BLaER1 (cell line): ENCODE measurements around the gene DNAJC8.

Experiments
- H3K27ac ChIP-seq: shearing (Covaris generic); formaldehyde crosslinking; 2 replicates; pipeline ENCODE4 v1.8.1; 2022
- H3K27me3 ChIP-seq: shearing (Covaris generic); formaldehyde crosslinking; 2 replicates; pipeline ENCODE4 v1.8.1; 2022
- H3K36me3 ChIP-seq: shearing (Covaris generic); formaldehyde crosslinking; 2 replicates; pipeline ENCODE4 v1.8.1; 2022
- H3K4me1 ChIP-seq: shearing (Covaris generic); formaldehyde crosslinking; 2 replicates; pipeline ENCODE4 v1.8.1; 2022
- H3K4me2 ChIP-seq: shearing (Covaris generic); formaldehyde crosslinking; 2 replicates; pipeline ENCODE4 v1.8.1; 2022
- H3K4me3 ChIP-seq: shearing (Covaris generic); formaldehyde crosslinking; 2 replicates; pipeline ENCODE4 v1.8.1; 2022
- H3K9ac ChIP-seq: shearing (Covaris generic); formaldehyde crosslinking; 2 replicates; pipeline ENCODE4 v1.8.1; 2022
- H3K9me3 ChIP-seq: shearing (Covaris generic); formaldehyde crosslinking; 2 replicates; pipeline ENCODE4 v1.8.1; 2022
- H4K20me1 ChIP-seq: shearing (Covaris generic); formaldehyde crosslinking; 2 replicates; pipeline ENCODE4 v1.8.1; 2022
- Cebpa-rat ChIP-seq: shearing (Covaris generic); IDR thresholded peaks from 2 replicates; pipeline ENCODE4 v1.8.1; 2022

The DNAJC8 gene

DNA sequence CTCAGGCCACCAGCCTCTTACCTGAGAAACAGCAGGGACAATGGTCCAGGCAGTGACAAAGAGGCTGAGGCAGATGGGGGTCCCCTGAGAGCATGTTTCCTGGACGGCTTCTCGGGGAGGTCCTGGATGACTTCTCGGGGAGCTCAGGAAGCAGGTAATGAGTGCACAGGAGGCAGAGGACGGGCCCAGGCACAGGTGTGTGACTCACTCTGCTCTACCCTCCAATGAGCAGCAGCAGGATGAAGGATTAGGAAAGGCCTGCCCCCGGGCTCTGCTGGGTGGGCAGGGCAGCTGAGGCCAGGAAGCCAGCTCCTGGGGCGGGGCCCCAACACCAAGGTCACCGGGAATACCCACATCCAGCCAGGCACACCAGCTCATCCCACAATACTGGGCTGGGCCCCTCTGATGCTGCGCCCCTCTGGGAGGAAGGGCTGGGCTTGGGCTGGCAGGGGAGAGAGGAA lies 39.1 kb downstream of the DNAJC8 start:
- TF ChIP-seq Cebpa-rat, result no peak
- no peak overlapping the region for H3K9ac ChIP-seq
- H3K36me3 ChIP-seq, result peaks cover 12% of the 10 kb centered on the region
- H3K27ac ChIP-seq, result no peak overlapping the region
- H3K9me3 ChIP-seq, result no peaks in the 10 kb centered on the region
- H3K27me3 ChIP-seq, result no peaks in the 10 kb centered on the region
- H3K4me2 ChIP-seq, result peak overlapping the region; percentile 22
- no peak overlapping the region for H3K4me3 ChIP-seq
- H4K20me1 ChIP-seq, result peaks cover 26% of the 10 kb centered on the region
- H3K4me1 ChIP-seq, result peaks cover 50% of the 10 kb centered on the region

DNA sequence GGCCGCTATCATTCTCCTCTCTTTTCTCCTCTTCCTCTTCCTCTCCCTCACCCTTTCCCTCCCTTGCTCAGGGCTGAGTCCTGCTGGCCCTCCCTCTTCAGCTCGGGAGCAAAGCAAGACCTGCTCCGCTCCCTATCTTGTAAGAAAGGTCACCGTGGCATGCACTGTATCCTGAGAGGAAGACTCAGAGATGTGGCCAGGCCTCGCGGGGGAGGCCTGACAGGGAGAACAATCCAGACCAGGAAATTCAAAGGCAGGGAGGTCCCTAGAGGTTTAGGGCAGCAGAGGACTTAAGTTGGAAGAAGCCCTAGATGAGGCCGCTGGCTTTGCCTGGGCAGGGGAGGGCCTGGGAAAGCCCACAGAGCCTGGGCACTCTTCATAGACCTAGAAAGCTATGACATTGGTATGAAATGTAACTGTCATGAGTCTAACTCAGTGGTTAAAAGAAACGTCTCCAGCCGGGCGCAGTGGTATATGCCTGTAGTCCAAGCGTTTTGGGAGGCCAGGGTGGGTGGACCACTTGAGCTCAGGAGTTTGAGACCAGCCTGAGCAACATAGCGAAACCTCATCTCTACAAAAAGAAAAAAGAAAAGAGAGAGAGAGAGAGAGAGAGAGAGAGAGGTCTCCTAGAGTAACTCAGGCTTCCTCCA lies 41.7 kb downstream of the DNAJC8 start:
- H3K27me3 ChIP-seq, result no peaks in the 10 kb centered on the region
- H3K9ac ChIP-seq, result no peak overlapping the region
- H3K4me2 ChIP-seq, result peak overlapping the region; percentile 19; the same call in 1 of the 2 replicates
- H3K4me3 ChIP-seq, result no peak overlapping the region
- H3K9me3 ChIP-seq, result no peaks in the 10 kb centered on the region
- no peak overlapping the region; the same call in 1 of the 2 replicates for H3K27ac ChIP-seq
- peaks cover 25% of the 10 kb centered on the region for H3K4me1 ChIP-seq
- peaks cover 5% of the 10 kb centered on the region for H4K20me1 ChIP-seq
- TF ChIP-seq Cebpa-rat, result no peak
- no peaks in the 10 kb centered on the region for H3K36me3 ChIP-seq

DNA sequence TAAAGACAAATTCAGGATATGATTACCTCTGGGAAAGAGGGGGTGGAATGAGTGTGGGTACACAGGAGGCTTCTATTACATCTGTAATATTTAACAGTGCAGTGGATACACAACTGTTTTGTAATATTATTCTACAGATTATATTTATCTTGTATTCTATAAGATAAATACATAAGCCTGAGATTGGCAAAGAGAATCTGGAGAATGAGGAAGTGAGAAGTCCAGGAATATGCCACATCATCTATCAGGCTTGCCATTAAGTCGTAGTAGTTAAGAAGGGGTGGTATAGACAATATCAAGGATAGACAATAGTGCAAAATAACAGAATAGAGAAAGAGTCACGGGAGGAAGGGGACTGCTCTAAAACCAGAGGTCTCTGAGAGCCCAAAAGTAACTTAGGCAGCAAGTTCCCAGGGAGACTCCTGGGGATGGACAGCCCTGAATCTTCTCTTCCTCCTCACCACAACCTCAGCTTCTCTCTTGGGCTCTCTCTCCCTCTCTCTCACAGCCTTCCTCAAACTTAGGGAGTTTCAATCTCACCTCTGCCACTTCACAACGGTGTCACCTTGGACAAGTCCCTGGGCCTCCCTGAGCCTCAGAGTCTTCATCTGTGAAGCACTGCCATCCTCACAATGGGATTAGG lies 42.4 kb downstream of the DNAJC8 start:
- TF ChIP-seq Cebpa-rat, result no peak
- H3K27me3 ChIP-seq, result no peaks in the 10 kb centered on the region
- H3K4me2 ChIP-seq, result peak overlapping the region; percentile 19; the same call in 1 of the 2 replicates
- H3K27ac ChIP-seq, result no peak overlapping the region
- H3K36me3 ChIP-seq, result no peaks in the 10 kb centered on the region
- no peaks in the 10 kb centered on the region for H3K9me3 ChIP-seq
- no peaks in the 10 kb centered on the region for H4K20me1 ChIP-seq
- H3K4me1 ChIP-seq, result peaks cover 21% of the 10 kb centered on the region
- no peak overlapping the region for H3K9ac ChIP-seq
- H3K4me3 ChIP-seq, result no peak overlapping the region

DNA sequence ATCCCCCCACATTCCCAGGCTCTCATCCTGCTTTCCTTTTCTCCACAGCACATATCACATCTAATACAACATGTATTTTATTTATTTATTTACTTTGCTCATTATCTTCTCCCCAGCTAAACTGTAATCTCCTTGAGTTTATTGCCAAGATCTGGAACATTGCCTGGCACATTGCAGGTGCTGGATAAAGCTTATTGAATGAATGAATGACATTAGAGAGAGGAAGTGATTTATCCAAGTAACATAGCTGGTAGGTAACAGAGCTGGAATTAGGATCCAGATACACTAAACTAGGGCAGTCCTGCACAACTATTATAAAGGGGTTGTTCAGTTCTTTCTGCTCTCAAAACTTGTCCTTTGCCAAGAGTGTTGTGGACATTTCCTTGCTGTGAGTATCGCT lies 47.8 kb downstream of the DNAJC8 start:
- Histone ChIP-seq H3K4me3 (no peak overlapping the region), H3K4me1 (peaks cover 20% of the 10 kb centered on the region), H3K27ac (no peak overlapping the region), H4K20me1 (no peaks in the 10 kb centered on the region), H3K9me3 (no peaks in the 10 kb centered on the region), H3K4me2 (no peak overlapping the region), H3K27me3 (no peaks in the 10 kb centered on the region), H3K36me3 (no peaks in the 10 kb centered on the region), H3K9ac (no peak overlapping the region)
- no peak for TF ChIP-seq Cebpa-rat

DNA sequence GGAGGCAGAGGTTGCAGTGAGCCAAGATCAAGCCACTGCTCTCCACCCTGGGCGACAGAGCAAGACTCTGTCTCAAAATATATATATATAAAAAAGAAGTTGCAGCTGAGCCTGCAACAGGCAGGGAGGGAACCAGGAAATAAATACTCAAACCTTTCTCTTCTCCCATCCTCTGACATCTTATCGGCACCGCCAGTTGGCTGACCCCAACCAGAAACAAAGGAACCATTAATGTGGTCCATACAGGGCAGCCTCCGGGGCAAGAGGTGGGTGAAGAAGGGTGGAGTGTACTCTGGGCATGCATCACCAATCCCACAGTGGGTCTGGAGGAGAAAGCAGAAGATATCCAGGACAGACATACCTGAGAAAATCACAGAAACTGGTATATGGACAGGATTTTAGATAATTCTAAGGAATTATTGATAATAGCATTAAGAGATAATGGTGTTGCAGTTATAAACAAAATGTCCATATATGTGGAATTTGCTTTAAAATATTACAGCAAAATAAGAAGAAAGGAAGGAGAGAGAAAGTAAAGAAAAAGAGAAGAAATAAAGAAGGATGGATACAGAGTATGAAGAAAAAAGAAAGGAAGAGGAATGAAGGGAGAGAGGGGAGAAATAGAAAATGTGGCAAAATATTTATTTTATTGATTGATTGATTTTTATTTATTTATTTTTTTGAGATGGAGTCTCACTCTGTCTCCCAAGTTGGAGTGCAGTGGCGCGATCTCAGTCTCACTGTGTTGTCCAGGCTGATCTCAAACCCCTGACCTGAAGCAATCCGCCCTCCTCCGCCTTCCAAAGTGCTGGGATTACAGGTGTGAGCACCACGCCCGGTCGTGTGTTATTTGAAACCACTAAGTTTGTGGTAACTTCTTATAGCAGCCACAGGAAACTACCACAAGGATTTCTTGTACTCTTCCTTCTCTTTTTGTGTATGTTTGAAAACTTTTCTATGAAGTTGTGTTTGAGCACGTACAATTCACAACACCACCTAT lies 52.2 kb downstream of the DNAJC8 start:
- Histone ChIP-seq H3K4me2 (peak overlapping the region; percentile 48), H3K4me3 (no peak overlapping the region), H3K9ac (no peak overlapping the region), H3K27me3 (no peaks in the 10 kb centered on the region), H4K20me1 (peaks cover 16% of the 10 kb centered on the region), H3K9me3 (no peaks in the 10 kb centered on the region), H3K4me1 (peaks cover 54% of the 10 kb centered on the region), H3K27ac (no peak overlapping the region), H3K36me3 (no peaks in the 10 kb centered on the region)
- TF ChIP-seq Cebpa-rat, result no peak

DNA sequence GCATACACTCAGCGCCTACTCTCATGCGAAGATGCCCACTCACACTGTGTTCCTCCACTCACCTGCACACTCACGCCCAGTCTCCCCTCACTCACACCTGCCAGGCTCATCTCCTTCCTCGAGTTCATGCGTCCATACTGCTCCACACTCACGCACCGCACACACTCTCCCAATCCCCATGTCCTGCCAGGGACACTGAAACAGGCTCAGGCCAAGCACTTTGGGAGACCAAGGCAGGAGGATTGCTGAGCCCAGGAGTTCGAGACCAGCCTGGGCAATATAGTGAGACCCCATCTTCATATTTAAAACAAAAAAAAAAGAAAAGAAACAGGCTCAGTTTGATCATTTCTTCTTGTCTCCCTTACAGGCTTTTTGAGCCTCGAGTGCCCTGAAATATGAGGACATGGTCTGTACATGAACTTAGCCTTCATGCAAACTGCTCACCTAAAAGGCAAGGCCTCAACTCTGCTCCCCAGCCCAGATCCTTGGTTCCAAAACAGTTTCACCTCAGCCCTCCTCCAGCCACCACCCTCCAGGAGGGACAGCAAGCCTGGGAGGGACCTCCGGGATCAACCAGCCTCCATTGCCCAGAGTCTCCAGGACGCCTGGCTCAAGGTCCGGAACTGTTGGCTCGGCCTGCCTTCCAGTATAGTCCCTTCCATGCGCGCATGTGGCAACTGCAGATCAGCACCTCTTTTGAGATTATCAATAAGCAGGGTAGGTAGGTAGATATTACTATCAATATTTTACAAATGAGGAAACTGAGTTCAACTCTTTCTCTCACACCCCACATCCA lies 53.9 kb downstream of the DNAJC8 start:
- Histone ChIP-seq H3K27me3 (no peaks in the 10 kb centered on the region), H4K20me1 (peaks cover 16% of the 10 kb centered on the region), H3K36me3 (no peaks in the 10 kb centered on the region), H3K4me1 (peaks cover 71% of the 10 kb centered on the region), H3K9me3 (no peaks in the 10 kb centered on the region), H3K4me3 (no peak overlapping the region), H3K4me2 (no peak overlapping the region), H3K27ac (no peak overlapping the region), H3K9ac (no peak overlapping the region)
- TF ChIP-seq Cebpa-rat, result no peak

DNA sequence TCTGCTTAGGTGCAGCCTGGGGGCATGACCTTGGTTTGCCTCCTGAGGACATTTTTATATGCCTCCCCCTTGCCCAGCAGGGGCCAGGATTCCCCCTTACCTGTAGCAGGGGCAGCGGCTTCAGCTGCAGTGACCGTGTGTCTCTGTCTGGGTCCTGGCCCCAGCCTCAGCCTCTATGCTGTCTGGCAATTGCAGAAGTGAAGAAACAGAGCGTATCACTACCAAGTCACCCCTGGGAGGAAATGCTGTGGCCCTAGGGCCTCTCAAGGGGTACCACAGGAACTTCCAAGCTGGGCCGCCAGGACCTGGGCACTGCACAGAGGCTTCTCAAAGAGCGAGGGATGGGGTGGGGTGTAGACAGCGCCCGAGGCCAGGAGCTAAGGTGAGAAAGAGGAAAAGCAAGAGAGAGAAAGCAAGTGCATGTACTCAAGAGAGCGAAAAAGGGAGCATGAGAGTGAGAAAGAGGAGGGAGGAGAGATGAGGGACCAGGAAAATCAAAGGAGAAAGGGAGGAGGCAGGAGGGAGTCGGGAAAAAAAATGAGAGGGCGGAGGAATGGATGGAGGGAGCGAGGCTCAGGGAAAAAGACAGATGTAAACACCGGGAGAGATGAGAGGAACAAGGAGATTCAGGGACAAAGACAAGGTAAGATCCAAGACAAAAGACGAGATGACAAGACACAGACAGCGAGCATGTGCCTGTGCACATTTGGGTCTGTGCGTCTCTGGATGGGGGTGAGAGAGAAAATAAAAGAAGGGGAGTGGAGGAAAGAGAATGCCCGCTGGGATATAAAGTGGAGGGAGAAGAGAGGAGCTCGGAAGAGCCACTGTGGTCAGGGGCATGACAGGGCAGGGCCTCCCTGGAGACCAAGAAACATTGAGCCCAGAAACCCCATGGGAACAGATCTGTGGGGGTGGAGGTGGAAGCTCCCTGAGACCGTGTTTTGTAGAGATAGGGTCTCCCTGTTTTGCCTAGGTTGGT lies 56.0 kb downstream of the DNAJC8 start, which contains the start of gene PTAFR:
Gene PTAFR, minus strand, starts transcription at position 199 of the 979 bp plus-strand sequence. CDS start 25,669 bp downstream, outside the sequence.
- Histone ChIP-seq H3K9me3 (no peaks in the 10 kb centered on the region), H3K9ac (peak within 1 kb of the TSS; percentile 51; the same call in 1 of the 2 replicates), H3K27me3 (no peaks in the 10 kb centered on the region), H3K4me3 (peak within 1 kb of the TSS; percentile 52), H4K20me1 (peaks cover 21% of the 10 kb centered on the region), H3K4me1 (peaks cover 86% of the 10 kb centered on the region), H3K27ac (0 out of 2 replicates have a peak within 1 kb of the TSS, but pooled peaks have one; percentile 28), H3K4me2 (peak within 1 kb of the TSS; percentile 97), H3K36me3 (no peaks in the 10 kb centered on the region)
- no peak for TF ChIP-seq Cebpa-rat

DNA sequence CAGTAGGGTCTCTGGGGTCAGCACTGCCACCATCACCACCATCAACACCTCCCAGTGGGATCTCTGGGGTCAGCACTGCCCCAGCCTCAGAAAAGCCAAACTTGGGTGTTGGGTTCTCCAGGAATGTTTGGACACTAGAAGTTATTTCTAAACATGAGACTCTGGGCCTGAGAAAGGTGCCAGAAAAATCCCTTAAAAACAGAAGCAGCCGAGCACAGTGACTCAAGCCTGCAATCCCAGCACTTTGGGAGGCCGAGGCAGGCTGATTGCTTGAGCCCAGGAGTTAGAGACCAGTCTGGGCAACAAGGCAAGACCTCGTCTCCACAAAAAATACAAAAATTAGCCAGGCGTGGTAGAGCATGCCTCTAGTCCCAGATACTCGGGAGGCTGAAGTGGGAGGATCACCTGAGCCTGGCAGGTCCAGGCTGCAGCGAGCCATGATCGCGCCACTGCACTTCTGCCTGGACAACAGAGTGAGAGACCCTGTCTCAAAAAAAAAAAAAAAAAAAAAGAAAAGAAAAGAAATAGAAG lies 56.8 kb downstream of the DNAJC8 start:
- peaks cover 90% of the 10 kb centered on the region for H3K4me1 ChIP-seq
- H3K4me2 ChIP-seq, result peak overlapping the region; percentile 97
- H3K9me3 ChIP-seq, result no peaks in the 10 kb centered on the region
- H3K9ac ChIP-seq, result peak overlapping the region; percentile 51; the same call in 1 of the 2 replicates
- H3K4me3 ChIP-seq, result peak overlapping the region; percentile 52
- H4K20me1 ChIP-seq, result peaks cover 21% of the 10 kb centered on the region
- no peak for TF ChIP-seq Cebpa-rat
- H3K27ac ChIP-seq, result no peak overlapping the region
- no peaks in the 10 kb centered on the region for H3K27me3 ChIP-seq
- no peaks in the 10 kb centered on the region for H3K36me3 ChIP-seq
